HG02623 (cell line): ENCODE data around the gene RNU1-3.
"Not testable (repeated sequence)": the region's sequence is repeated elsewhere in the genome, so short reads cannot be mapped to it uniquely, and the experiment has no call there.

Experiments
- ATAC-seq: cut with Tn5 transposase; IDR thresholded peaks from one replicate; pipeline ENCODE4 v1.9.1; 2021; ENCODE audit warnings: moderate library complexity; ENCODE audit not compliant: unreplicated experiment

The RNU1-3 gene

GRCh38 chr1:16641159-16641975 lies 25.4 kb downstream of the RNU1-3 start:
- ATAC-seq: not testable (repeated sequence)

DNA sequence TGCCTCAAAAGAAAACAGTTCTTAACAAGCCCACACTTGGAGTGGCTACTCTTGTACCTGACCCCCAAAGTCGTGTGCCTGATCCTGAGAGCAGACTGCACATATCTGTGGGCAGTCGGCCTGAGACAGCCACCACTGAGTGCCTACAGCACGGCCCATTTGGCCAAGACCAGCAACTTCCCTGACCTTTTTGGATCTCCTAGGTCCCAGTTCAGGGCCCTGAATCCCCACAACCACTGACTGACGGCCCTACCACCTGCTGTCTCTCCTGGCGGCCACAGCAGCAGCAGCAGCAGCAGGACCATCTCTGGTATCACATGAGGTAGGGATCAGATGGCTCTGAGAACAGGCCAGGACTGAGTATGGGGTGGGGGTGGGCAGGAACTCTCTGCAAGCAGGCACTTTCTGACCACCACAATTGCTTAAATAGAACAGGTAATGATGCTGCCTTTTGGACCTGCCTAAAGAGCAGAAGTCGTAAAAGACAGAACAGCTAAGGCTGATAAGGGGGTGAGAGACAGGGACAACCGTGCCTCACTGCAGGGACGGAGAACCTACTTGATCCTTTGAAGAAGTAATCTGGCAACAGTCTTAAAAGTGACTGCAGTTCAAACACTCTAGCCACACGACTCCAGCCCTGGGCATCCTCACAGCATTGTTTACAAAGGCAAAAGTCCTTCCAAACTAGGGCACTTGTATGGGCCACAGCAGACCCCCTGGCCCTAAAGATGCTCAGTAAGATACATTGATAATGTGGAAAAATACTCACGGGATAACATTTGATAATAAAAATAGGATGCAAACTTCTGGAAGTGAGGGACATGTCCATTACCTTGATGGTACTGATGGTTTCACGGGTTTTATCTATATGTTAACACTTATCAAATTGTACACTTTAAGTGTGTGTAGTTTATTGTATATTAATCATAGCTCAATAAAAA lies 27.4 kb downstream of the RNU1-3 start:
- ATAC-seq: not testable (repeated sequence)

- not testable (repeated sequence) for ATAC-seq
These were observed 28.6 kb downstream of the RNU1-3 start for GRCh38 chr1:16637941-16638778.

- ATAC-seq: not testable (repeated sequence)
These were observed 30.1 kb downstream of the RNU1-3 start for GRCh38 chr1:16636551-16637195.

- not testable (repeated sequence) for ATAC-seq
These were observed 30.8 kb downstream of the RNU1-3 start for GRCh38 chr1:16635959-16636358.

DNA sequence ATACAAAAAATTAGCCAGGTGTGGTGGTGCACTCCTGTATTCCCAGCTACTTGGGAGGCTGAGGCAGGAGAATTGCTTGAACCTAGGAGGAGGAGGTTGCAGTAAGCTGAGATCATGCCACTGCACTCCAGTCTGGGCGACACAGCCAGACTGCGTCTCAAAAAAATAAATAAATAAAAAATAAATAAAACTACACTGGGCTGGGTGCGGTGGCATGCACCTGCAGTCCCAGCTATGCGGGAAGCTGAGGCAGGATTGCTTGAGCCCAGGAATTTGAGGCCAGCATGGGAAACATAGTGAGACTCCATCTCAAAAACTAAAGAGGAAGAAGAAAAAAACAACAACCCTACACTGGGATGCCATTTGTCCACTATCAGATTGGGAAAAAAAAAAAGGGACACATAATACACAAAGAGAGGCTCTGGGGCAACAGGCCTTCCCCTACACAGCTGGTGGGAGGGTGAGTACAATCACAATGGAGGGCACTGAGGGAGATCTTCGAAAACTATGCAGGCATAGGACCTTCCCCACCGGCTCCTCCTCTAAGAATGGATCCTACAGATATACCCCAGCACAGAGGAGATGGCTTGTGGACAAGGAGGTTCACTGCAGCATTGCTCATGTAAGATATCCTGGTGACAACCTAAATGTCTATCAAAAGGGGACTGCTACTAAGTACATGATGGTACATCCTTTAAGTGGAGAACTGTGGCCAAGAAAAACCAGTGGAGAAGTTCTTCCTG lies 33.0 kb downstream of the RNU1-3 start:
- ATAC-seq: not testable (repeated sequence)

DNA sequence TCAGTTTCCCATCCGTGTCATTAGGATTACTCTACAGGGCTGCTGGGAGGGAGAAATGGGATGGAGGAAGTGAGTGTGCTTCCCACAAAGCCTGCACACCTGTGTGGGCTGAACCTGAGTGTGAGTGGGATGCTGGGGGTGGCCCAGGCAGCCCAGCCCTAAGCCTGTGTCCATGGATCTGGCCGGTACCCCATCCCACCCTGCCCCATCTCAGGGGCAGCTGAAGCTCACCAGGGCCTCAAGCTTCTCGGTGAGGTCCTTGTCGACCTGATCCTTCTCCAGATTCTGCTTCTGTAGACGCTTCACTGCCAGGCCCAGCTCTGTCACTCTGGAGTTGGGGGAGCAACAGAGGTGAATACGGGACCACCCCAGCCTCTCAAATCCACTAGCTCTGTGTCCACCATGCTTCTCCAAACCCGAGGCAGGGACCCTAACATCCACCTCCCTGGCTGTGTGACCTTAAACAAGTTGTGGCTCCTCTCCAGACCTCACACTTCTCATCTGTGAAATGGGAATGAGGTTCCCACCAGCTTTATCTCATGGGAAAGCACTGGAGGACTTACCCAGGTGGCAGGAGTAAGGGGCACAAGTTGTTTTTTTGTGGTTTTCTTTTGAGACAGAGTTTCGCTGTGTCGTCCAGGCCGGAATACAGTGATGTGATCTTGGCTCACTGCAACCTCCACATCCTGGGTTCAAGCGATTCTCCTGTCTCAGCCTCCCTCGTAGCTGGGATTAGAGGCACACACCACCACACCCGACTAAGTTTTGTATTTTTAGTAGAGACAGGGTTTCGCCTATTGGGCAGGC lies 34.5 kb downstream of the RNU1-3 start:
- not testable (repeated sequence) for ATAC-seq

DNA sequence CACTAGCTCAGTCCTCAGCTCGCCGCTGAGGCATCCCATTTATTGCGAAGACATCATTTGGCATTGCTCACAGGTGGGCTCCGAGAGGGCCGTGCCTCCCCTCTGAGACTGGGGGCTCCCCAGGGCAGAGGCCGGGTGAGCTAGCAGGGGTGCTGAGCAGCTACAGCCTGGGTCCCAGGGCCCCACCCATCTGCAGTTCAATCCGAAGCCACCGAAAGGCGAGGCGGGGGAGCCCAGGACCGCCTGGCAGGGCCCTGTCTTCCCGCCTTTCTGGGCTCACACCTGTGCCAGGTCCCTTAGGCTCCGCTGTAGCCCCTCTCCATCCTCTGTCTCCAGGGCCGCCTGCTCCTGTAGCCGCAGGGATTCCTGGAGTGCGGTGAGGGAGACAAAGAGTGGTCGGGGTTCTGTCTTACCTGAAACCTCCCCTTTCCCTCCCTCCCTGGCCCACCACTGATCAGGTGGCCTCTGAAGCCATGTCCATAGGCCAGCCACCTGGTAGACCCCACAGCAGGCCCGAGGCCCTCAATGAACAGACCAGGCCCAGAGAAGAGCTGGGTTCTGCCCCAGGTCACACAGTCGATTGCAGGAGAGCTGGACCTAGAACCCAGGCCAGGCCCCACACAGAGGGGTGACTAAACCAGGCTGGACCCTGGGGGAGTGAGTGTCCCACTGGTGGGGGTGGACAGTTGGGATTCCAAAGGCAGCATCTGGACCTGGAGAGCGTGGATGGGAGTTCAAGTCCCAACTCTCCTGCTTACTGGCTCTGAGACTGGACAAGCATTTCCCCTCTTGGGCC lies 35.3 kb downstream of the RNU1-3 start:
- ATAC-seq: no peak

DNA sequence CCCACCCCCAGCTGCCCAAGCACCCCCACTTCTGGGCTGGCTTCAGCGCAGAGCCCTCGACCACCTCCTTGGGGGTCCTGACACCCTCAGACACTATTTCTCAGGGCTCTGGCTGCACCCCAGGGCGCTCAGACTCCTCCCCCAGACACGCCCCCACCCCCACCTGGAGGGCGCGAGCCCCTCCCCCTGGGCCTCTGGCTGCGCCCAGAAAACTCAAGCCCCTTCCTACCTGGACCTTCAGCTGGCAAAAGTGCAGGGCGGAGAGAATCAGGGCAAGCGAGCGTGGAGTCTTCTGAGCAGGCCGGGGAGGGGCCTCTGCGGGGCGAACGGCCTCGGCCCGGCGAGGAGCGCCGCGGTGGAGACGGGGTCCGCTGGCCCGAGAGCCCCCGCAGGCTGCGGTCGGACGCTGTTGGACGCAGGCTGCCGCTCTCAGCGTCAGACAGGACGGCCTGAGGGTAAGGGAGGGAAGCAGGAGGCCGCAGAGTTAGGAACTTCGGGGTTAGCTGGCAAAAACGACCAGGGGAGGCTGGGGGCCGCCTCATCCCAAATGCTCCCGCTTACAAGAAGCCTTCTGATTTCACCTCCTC lies 36.0 kb downstream of the RNU1-3 start:
- ATAC-seq: no peak

- ATAC-seq: not testable (repeated sequence)
These were observed 36.7 kb downstream of the RNU1-3 start for GRCh38 chr1:16629916-16630530.

GRCh38 chr1:16628361-16629111 lies 38.2 kb downstream of the RNU1-3 start:
- ATAC-seq: no peak

DNA sequence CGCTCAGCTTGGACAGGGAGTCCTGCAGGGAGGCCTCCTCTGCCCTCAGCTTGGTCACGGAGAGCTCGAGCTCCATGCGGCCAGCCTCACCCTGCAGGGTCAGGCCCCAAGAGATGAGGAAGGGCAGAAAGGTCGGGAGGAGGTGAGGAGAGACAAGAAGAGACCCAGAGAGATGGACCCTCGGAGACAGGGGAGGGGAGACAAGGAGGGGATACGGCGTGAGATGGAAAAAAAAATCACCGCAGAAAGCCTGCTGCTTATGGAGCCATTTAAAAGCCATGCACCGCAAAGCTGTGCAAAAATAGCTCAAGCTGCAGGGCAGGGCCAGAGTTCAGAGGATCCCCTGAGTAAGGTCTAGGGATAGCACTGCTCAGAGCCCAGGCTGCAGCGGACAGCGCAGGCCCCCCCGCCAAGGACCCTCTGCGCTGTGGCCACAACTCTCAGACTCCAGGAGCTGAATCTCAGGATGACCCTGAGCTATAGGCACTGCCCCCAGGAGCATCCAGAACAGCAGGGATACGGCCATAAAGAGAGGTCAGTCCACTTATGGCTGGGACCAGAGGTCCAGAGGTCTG lies 40.3 kb downstream of the RNU1-3 start:
- ATAC-seq: not testable (repeated sequence)

- ATAC-seq: no peak
These were observed 41.0 kb downstream of the RNU1-3 start for GRCh38 chr1:16625497-16626408.

DNA sequence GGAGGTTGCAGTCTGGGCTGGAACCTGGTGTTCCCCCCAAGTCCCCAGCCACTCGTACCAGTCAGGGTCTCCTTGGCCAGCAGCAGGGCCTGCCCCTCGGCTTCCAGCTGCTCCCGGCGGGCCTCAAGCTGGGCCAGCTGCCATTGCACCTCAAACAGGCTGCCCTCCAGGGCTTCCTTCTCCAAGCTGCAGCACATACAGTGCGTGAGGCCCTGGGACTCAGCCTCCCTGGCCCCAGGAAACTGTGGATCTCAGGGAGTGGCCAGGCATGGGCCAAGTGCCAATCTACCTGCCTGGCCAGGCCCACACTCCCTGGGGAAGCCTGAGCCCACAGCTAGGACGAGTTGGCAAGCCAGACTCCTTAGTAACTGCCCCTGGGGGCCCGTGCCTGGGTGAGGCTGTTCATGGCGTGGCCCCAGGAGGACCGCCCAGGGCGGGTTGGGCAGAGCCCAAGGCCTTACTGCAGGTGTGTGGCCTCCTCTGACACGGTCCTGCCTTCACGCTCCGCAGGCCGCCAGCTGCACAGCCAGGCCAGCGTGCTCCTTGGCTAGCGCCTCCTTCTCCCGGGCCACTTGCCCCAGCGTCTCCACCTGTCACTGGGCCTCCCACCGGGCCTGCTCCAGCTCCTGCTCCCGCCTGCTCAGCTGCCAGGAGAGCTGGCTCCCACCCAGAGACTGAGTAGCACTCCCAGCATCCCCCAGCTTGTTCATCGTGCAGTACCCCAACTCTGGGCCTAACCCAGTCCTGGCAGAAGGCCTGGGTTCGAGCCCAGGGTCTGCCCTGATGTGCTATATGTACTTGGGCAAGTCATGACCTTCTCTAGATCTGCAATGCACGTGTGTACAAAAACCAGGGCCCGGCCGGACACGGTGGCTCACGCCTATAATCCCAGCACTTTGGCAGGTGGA lies 42.7 kb downstream of the RNU1-3 start:
- ATAC-seq: not testable (repeated sequence)
